ENCODE measurements around the gene BABAM2.
A peak's percentile ranks its signal among the peaks of the same experiment; 100 is the strongest.

BABAM2 gene

DNA sequence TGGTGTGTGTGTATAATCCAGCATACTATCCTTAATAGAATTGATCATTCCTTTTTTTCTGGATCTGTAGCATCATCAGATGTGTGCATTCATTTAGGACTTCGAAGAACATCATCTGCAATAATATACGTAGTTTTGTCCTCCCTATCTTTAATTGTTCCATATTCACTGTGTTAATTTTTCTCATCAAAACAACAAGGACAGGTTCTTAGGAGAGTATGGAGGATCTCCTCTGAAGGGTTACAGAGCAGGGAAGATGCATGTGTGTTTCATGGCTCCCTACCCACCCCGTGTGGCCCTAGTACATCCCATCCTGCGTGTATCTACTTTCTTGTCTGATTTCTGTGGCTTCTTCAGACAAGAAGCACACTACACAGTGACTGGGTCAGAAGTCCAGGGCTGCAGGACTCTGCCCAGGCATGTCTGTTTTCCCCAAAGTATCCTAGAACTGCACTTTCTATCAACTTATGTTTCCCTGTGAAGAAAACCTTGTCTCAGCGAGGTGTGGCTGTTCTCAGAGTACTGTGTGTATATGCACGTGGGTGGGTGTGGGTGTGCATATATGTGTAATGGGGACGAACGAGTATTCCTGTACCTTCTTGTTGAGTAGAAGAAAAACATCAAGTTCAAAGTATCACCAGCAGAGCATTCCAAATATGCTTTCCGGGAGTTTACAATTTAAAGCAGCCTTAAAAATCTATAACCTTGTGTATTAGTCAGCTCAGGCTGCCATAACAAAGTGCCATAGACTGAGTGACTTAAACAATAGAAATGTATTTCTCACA is 281.8 kb downstream of the BABAM2 start:
- no peak for DNase-seq

DNA sequence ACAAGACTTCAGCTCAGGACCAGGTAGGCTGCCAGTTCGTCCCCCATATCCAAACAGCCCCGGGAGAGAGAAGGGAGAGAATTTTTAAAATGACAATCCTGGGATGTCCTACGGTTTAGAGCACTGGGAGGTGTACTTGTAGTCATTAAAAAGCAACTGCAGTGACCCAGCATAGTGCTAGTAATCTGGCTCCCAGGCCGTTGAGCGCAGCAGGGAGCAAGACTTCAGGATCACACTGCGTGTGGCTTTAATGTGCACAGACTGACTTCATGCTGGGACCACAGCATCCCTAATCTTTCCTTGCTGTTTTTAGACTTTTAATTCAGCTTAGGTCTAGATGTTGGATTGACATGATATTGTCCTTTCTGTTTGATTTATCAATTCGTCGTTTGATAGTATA is 282.8 kb downstream of the BABAM2 start:
- DNase-seq: no peak

DNA sequence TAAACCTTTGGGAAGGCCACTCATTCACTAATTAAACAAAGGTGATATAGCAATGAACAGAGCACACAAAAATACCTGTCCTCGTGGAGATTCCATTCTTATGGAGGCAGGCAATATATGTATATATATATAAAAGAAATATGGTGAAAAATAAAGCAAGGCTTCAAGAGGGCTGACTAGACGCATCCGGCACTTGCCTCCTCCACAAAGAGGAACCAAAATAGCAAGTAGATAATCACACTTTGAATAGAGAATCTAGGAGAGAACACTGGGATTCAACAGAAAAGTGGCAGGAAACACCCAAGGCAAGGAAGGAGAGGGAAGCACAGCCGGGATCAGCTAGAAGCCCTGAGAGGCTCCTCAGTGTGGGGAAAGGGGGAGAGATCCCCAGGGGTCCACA is 283.7 kb downstream of the BABAM2 start:
- DNase-seq: no peak

DNA sequence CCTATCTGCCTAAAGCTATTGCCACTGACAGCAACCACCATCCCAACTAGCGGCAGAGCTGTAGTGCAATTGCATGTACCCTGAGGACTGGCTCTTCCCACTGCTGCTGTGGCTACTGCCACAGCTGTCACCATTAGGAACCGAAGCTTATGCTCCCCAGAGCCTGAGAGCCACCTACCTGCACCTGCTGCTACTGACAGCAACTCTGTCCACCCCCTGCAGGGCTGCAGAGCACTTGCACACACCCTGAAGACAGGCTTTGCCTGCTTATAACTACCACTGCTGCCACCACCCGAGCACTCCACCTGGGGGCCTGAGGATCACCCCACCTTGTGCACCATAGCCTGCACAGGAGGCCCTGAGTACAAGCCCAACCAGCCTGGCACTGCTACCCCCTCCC is 284.5 kb downstream of the BABAM2 start:
- DNase-seq: no peak

DNA sequence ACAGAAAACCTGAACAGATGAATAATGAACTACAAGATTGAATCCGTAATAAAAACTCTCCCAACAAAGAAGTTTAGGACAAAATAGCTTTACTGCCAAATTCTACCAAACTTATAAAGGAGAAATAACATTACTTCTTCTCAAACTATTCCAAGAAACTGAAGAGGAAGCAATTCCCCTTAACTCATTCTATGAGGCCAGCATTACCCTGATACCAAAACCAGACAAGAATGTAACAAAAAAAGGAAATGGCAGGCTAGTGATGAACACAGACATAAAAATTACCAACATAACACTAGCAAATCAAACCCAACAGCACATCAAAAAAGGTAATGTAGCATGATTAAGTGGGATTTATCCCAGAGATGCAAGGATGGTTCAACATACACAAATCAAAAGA is 288.4 kb downstream of the BABAM2 start:
- DNase-seq: no peak

DNA sequence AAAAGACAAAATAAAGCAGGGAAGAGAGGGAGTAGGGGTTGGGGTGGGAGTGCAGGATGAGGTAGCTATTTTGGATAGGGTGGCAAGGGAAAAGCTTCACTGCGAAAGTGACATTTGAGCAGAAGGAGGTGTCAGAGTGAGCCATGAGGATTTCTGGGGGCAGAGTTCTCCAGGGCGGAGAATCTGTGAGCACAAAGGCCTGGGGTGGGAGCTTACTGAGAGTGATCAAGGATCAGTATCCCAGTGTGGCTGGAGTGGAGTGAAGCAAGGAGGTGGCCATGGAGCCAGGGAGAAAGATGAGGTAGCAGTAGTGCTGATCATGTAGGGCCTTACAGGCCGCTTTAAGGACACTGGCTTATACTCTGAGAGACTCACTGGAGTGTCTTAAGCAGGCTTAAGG is 291.3 kb downstream of the BABAM2 start:
- DNase-seq: no peak

DNA sequence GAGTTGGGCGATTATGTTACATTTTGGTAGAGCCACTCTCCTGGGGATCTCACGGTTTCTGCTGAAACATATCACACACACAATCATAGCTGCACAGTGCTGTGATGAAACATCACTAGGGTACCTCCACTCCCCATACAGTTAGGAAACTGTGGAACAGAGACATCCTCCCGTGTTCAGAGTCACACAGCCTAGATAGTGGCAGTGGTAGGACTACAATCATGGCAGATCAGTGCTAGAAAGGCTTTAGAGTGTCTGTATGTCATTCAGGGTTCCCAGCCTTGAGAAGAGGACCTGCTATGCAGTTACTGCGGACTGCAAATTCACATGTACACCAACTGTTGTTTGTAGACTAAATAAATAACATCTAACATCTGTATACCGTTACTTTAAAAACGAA is 291.8 kb downstream of the BABAM2 start:
- DNase-seq: no peak

DNA sequence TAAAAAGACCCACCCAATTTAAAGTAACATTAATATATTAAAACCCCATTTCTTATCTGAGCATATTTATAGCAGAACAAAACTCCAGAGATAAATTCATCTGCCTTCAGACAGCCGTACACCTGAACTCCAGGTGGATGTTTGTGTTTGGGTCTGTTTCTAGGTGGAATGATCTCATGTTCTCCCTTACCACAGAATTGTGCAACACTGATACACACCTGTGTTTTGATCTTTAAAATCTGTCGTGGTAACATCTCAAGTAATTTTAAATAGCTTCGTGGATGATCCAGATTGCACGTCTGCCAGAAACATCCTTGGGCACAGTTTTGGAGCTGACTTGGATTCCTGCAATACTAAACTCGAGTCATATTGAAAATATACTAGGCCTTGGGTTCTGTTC is 294.6 kb downstream of the BABAM2 start:
- DNase-seq: no peak

DNA sequence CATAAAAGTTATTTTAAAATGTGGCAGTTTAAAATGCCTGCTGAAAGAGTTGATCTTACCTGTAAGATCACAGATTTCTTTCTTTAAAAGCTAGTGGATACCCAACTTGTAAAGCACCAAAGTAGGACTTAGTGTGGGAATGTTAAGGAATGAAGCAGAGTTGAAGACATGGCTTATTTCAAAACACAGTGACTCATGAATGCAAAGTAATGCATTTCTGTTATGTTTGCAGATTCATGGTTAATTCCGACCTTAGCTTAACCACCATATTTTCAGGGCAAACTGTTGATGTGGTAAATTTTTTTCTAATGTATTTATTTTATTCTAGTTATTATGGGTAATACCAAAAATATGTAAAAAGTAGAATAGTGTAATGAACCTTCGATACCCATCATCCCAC is 295.4 kb downstream of the BABAM2 start:
- no peak for DNase-seq

DNA sequence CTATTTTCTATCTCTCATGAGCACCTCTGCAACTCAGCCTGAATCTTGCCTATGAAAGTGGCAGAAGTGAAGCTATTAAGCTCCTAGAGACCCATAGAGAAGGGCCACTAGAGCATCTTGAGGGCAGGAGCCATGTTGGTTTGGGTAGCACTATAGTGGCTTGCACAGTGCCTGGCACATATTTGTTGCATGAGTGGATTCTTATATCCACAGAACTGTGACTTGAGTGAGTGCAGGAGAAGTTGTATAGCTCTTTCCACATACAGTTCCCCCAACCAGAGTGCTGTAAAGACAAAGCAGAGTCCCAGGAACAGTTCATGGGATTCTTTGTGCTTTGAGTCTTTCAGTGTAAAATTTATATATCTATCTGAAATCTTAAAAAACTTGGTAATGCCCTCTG is 296.7 kb downstream of the BABAM2 start:
- DNase-seq: no peak

DNA sequence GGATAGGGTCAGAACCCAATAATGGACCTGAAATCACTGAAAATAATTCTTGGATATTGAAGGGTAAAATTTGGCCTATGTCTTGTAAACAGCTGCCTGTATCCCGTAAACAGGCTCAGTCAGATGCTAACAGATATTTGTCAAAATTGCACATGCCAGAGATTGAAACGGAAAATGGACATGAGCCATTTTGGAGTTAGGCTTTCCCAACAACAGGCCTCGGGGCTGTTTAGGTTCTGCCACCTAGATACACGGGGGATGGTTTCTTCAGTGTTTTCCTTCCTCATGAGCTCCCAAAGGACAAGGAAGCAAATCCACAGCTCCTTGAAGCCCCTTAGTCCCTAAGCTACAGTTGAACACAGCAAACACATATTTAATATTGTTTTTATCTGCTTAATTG is 297.9 kb downstream of the BABAM2 start:
- DNase-seq: no peak

DNA sequence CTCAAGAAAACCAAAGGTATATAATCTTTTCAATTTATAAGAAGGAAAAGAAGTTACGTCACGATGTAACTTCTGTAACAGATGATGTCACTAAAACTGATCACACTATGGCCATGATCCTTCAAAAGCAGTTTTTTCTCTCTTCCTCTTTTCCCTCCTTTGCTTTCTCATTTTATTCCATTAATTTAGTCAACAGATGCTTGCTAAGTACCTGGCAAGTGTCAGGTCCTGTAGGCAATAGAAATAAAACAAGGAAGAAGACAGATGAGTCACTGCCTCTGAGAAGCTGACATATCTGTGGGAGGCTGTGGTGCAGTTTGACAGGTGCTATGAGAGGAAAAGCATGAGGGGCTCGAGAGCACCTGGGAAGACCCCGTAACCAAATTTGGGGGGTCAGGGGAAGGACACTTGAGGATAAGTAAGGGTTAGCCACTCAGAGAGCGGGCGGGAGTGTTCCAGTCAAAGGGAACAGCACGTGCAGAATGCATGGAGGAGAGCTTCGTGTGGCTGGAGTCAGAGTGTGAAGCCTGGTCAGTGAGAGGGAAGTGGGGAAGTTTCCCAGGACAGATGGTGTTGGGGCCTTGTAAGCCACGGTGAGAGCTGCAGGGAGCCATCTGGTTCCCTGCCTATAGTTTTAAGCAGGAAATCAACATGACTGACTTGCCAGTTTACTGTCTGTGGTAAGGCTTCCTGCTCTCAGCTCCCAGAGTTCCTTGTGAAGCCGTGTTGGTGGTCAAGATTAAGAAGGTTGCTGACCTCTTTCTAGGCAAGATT is 303.3 kb downstream of the BABAM2 start:
- peak in 1 of 2 donors; percentile 43 for DNase-seq

DNA sequence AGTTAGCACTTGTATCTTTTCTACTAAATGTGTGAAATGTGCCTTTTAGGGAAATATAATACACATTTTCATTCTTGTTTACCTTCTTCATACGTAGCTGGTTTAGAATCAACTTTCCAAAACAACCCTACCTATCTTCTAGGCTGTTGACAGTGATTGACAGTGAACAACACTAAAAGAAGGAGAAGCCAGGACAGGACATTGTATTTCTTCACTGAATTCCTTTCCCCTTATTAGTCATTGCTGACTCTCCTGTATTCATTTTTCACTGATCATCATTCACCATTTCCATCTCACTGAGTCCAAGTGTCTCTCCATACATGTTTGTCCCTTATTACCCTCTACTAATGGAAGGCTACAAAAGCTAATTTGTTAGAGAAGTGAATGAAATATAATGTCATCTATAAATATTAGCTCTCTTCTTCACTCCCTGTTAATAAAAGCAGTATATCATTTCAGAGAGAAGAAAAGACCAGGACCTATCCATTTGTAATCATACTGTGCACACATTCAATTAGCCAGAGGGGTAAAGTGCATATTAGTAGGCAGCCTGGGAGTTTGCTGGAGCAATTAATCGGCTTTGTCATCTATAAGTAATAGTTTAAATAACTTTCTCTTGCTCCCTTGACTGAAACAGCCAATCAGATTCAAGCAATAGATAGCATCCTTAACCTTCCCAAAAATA is 309.6 kb downstream of the BABAM2 start:
- no peak for DNase-seq

DNA sequence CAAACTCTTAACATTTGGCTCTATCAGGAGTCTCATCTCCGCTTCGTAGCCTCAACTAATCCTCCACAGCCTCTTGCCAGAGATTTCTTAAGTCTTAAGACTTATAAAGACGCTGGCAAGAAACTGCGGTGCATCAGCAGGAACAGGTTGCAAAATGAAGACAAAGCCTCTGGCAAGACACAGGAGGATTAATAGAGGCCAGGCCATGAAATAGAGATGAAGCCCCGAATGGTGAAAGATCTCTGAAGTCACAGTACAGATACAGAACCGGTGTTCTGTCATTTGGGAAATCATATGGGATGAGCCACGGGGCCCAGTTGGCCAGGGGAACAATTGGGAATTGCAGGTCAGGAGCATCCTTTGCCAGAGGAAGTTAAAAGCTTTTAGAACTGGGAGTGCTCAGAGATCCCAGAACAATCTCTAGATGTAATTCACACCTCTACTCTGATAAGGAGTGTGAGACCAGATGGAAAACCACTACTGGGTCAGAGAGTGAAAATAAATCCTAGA is 311.2 kb downstream of the BABAM2 start:
- DNase-seq: no peak

DNA sequence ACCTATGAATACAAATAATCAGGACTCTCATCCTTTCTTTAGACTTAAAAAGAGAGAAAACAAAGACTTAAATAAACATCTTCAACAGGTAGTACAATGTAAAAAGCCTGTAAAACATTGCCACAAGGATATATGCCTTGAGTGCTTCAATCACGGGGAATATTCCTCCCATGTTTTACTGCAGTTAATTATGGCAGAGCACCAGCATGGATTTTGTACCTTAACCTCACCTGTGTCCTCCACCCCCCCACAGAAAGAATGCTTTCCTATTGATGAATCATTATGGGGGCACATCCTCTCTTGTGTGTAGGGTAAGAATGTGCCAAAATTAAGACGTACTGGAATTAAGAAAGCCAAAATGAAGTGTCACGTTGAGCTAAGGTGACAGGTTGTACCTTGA is 312.2 kb downstream of the BABAM2 start:
- DNase-seq: no peak

DNA sequence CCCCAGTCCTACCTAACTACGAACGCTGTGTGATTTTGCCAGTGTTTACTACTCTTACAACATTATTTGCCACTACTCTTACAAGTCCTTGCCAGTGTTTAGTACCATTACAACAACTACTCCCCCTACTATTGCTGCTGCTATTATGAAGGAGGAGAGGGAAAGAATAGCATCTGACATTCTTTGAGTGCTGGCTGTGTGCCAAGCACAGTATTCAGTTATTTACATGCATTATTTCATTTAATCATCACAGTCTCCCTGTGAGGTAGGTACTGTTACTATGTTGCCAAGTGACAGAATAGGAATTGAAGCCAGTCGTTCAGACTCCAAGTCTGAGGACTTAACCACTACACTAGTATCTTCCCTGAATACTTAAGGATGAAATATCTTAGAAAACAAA is 316.2 kb downstream of the BABAM2 start:
- DNase-seq: no peak

DNA sequence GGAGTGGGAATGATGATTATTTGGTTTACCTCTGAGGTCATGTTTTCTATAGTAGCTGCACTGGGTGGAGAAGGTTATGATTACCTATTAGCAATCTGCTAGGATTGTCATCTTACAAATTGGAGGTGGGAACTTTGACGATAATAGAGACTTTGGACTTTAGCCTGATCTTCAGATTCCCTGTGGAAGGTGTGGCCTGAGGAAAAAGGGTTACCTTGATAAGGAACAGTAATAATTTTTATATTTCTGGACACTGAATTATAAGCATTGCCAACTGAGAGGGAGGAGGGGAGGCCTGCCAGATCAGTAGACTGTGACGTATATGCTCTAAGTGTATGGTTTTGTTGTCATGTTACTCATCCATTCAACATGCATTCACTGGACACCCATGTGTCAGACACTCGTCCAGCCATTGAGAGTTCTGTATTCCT is 318.7 kb downstream of the BABAM2 start:
- DNase-seq: no peak

DNA sequence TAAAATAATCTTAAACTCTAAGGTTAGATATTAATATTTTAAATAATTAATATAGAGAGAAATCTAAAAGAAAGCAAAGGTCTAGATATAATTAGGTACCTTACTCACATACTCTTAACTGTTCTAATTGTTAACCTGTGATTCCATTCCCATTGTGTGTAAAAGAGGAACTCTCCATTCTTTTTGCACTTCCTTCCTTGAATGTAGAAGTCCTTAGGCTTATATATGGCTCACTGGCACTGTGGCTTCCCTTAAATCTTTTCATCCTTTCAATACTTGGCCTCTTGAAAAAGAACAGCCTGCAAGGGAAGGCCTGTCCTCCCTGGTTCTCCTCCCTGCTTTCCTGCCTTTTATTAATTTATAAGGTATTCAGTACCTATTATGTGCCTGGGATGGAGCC is 319.3 kb downstream of the BABAM2 start:
- peak in 1 of 2 donors; percentile 8 for DNase-seq

DNA sequence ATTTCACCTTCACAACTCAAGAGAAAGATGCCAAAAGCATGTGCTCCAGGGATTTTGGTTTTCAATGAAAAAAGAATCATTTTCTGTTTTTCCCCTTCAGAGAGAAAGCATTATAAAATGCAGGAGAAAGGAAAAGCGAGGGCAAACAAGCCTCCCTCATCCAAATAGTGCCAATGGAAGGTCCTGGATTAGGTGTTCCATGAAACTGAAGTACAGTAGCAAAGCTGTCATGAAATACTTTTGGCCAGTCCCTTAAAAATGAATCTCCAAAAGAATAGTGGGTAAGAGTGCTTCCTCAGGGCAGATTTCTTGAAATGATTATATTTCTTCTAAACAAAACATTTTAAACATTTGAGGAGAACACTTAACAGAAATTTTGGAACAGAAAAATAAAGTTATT is 320.0 kb downstream of the BABAM2 start:
- DNase-seq: no peak

DNA sequence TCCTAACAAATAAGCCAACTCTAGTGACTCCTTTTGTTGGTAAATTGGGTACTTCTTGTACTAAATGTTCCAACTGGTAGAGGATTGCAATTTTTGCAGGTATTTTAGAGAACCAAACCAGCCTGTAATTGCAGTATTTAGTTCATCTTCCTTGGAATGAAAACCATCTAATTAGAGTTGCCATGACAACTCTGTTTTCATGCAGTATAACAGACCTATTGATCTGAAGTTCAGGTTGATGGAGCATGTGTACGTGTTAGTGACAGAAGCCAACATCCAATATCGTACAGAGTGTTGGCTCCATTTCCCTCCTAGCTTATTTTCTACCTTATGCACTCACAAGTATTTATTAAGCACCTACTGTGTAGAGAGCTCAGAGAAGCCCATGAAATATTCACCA is 325.8 kb downstream of the BABAM2 start:
- no peak for DNase-seq

DNA sequence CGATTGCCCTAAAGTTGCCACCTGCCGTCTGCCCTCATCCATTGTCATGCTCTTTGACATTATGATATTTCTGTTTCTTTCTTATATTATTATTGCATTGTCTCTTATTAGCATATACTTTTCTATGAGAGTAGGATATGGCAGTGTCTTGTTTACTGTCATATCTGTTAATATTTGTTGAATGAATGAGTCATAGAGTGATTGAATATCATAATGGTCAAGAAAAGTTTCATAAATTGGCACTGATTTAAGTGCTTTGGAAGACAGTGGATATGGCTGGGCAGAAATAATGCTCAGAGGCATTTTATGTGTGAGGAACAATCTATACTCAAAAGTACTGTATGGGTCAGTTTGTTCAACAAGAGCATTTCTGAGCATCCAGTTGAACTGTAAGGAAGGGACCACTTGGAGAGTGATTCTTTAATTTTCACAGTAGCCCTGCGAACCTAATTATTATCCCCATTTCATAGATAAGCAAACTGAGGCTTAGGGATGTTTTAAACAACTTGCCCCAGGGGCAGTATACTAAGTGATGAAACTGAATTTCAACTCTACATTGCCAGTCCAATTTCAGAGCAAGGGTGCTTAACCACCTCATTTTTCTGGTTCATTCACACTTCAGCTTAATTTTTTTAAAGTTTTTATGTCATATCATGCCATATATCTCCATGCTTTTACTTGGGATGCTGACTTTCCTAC is 326.7 kb downstream of the BABAM2 start:
- no peak for DNase-seq

DNA sequence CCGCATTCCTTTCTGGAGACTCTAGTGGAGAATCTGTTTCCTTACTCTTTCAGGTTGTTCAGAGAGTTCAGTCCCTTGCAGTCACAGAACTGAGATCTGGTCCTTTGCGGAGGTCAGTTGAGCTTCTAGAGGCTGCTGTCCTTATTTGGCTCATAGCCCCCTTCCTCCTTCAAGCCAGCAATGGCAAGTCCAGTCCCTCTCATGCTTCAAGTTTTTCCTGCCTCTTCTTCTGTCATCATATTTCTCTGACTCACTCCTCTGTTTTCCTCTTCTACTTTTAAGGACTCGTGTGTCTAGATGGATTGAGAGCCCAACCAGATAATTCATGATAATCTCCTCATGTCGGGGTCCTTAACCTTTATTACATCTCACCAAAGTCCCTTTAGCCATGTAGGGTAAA is 328.6 kb downstream of the BABAM2 start:
- DNase-seq: no peak

DNA sequence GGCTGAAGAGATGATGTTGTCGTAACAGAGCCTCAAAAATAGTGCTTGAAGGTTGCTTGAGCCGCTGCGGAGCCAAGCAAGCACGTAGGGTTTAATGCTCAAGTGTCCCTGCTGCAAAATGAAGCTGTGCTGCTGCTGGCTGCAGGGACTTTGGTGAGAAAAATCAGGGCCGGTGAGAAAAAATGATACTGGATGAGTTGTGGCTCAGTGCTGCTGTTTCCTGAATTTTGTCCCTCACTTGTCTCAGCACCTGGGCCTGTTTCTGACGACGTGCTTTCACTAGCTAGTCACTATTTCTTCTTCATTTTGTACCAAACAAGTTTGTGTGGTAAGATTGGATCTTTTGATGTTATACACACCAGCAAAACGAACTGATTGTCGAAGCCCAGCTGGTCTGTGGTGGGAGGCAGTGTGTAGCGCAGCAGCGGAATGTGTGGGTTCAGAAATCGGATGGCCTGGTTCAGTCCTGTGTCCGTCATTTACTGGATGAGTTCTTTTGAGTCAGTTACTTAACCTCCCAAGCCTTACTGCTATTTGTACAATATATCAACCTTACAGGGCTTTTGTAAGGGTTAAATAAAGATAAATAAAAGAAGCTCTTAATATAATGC is 329.3 kb downstream of the BABAM2 start:
- no peak for DNase-seq

Measured in bone marrow (tissue), 2 donors.